ENCODE results near the gene PFAS.

The PFAS gene

GRCh38 chr17:8310601-8311123 is 61.6 kb downstream of the PFAS start:
- DNase-seq = no peak

- DNase-seq = no peak
These were observed 62.2 kb downstream of the PFAS start for GRCh38 chr17:8311131-8311790.

GRCh38 chr17:8312251-8312650 is 63.2 kb downstream of the PFAS start:
- no peak for DNase-seq

- no peak for DNase-seq
These were observed 63.9 kb downstream of the PFAS start for GRCh38 chr17:8312726-8313600.

GRCh38 chr17:8314797-8315763 is 66.0 kb downstream of the PFAS start:
- DNase-seq = no peak

GRCh38 chr17:8315764-8316217 is 66.7 kb downstream of the PFAS start:
- no peak for DNase-seq

- DNase-seq = no peak
These were observed 69.2 kb downstream of the PFAS start for GRCh38 chr17:8318010-8318935.
